Gastroesophageal sphincter (tissue), 4 donors: ENCODE measurements around the gene GGN. TPM values are rescaled to one million over a fixed set of nuclear protein-coding genes. Genes with fewer than 3 reads are reported as not detected.

Experiments used
- ATAC-seq: fragments of 150-250 bp; one replicate; pipeline ENCODE4 v1.9.1; 2016; ENCODE audit warnings: mild to moderate bottlenecking, moderate library complexity
- H3K27ac ChIP-seq, 4 donors: fragments of 200-600 bp; sonication (generic) in 3 of 4; 1 replicate in 3 of 4; 2 replicates in 1 of 4; pipeline ENCODE4 v1.5.1; 2016 to 2019
- H3K27me3 ChIP-seq: fragments of 200-600 bp; sonication (generic); one replicate; pipeline ENCODE4 v1.5.1; 2019
- H3K36me3 ChIP-seq, 2 donors: fragments of 200-600 bp; sonication (generic); one replicate each; pipeline ENCODE4 v1.5.1; 2019; ENCODE audit warnings: control low read depth in 1 of 2
- H3K4me1 ChIP-seq, 3 donors: fragments of 200-600 bp; sonication (generic); 1 replicate in 2 of 3; 2 replicates in 1 of 3; pipeline ENCODE4 v1.5.1; 2016 to 2019; ENCODE audit warnings: control low read depth in 2 of 3
- H3K4me3 ChIP-seq, 2 donors: fragments of 200-600 bp; sonication (generic); one replicate each; pipeline ENCODE4 v1.5.1; 2019; ENCODE audit warnings: mild to moderate bottlenecking in 1 of 2, moderate library complexity in 1 of 2
- H3K9me3 ChIP-seq, 3 donors: fragments of 200-600 bp; sonication (generic); one replicate each; pipeline ENCODE4 v1.5.1; 2017 to 2019; ENCODE audit warnings: control low read depth in 2 of 3
- CTCF ChIP-seq, 4 experiments: fragments of 200-600 bp in 2 of 4; fragments of 450-650 bp in 2 of 4; sonication (generic) in 1 of 4; IDR thresholded peaks; one replicate each; pipeline ENCODE4 v1.5.1; 2017 to 2019; ENCODE audit warnings: antibody characterized with exemption in 4 of 4, mild to moderate bottlenecking in 2 of 4, moderate library complexity in 2 of 4
- EP300 ChIP-seq: sonication (generic); formaldehyde crosslinking; IDR thresholded peaks from one replicate; pipeline ENCODE4 v1.6.1; 2017; ENCODE audit warnings: antibody characterized with exemption, mild to moderate bottlenecking
- POLR2A ChIP-seq, 2 donors: fragments of 450-650 bp; IDR thresholded peaks; one replicate each; pipeline ENCODE4 v1.6.1; 2017; ENCODE audit warnings: antibody characterized with exemption in 2 of 2, mild to moderate bottlenecking in 2 of 2, moderate library complexity in 1 of 2
- POLR2AphosphoS5 ChIP-seq: sonication (generic); formaldehyde crosslinking; IDR thresholded peaks from one replicate; pipeline ENCODE4 v1.6.1; 2017; ENCODE audit warnings: antibody characterized with exemption
- WGBS, 2 donors: methylation state at CpG; one replicate each; pipeline ENCODE4 v1.1.5; 2018; ENCODE audit warnings: low coverage in 1 of 2; 5-methylcytosine and 5-hydroxymethylcytosine counted together
- total RNA-seq, 4 donors: library from RNA; depleted of rRNA; stranded (reverse); fragments of >200 nt; gene quantifications; one replicate each; pipeline ENCODE4 v1.1.0, GENCODE V29; 2016

GGN gene
- total RNA-seq, 4 donors from 2014 or later, result 0.12 TPM; not detected in 3

GRCh38 chr19:38425222-38425809, 37.5 kb upstream of the GGN start:
- WGBS, 2 donors, result 0 to 67% methylated on average over 1 to 4 of the region's 7 CpGs
- TF ChIP-seq CTCF (IDR thresholded peaks at IDR 0.05) (no peak), EP300 (no peak)
- Histone ChIP-seq H3K27me3 (peaks cover 65% of the 10 kb centered on the region), H3K27ac (peak overlapping the region in 1 of 4 donors; percentile 13), H3K4me3 (peak overlapping the region in 1 of 2 donors; percentile 36), H3K36me3 (no peaks in the 10 kb centered on the region), H3K4me1 (no peaks in the 10 kb centered on the region), H3K9me3 (no peaks in the 10 kb centered on the region)
- ATAC-seq, result no peak

GRCh38 chr19:38424272-38424671, 36.4 kb upstream of the GGN start:
- H3K4me1 ChIP-seq, result no peaks in the 10 kb centered on the region
- WGBS, 2 donors, result 95% methylated on average over 4 of the region's 5 CpGs; no CpG with 5 or more reads in 1 of the 2 donors
- H3K36me3 ChIP-seq, result no peaks in the 10 kb centered on the region
- peaks cover 74% of the 10 kb centered on the region for H3K27me3 ChIP-seq
- ATAC-seq, result no peak
- no peak overlapping the region for H3K4me3 ChIP-seq
- H3K9me3 ChIP-seq, result no peaks in the 10 kb centered on the region
- no peak for TF ChIP-seq CTCF (IDR thresholded peaks at IDR 0.05)
- H3K27ac ChIP-seq, result no peak overlapping the region

GRCh38 chr19:38422438-38422837, 34.6 kb upstream of the GGN start:
- WGBS, 2 donors, result 65 to 75% methylated on average over 2 of the region's 7 CpGs
- H3K27me3 ChIP-seq, result peaks cover 88% of the 10 kb centered on the region
- no peak for ATAC-seq
- H3K9me3 ChIP-seq, result no peaks in the 10 kb centered on the region
- H3K36me3 ChIP-seq, result no peaks in the 10 kb centered on the region
- TF ChIP-seq POLR2AphosphoS5, result no peak
- TF ChIP-seq CTCF (IDR thresholded peaks at IDR 0.05), result no peak
- TF ChIP-seq EP300, result no peak
- TF ChIP-seq POLR2A (IDR thresholded peaks at IDR 0.05), result no peak
- H3K4me3 ChIP-seq, result no peak overlapping the region
- H3K27ac ChIP-seq, result no peak overlapping the region
- peaks cover 0 to 10% (median 7%) of the 10 kb centered on the region in 3 donors for H3K4me1 ChIP-seq

- no peaks in the 10 kb centered on the region for H3K36me3 ChIP-seq
- ATAC-seq, result no peak
- peaks cover 0 to 11% (median 7%) of the 10 kb centered on the region in 3 donors for H3K4me1 ChIP-seq
- peaks cover 90% of the 10 kb centered on the region for H3K27me3 ChIP-seq
- H3K9me3 ChIP-seq, result no peaks in the 10 kb centered on the region
- TF ChIP-seq POLR2AphosphoS5, result no peak
- no peak for TF ChIP-seq CTCF (IDR thresholded peaks at IDR 0.05)
- TF ChIP-seq POLR2A (IDR thresholded peaks at IDR 0.05), result no peak
- TF ChIP-seq EP300, result no peak
- 61 to 73% methylated on average over 5 to 6 of the region's 14 CpGs for WGBS, 2 donors
- H3K4me3 ChIP-seq, result no peak overlapping the region
- H3K27ac ChIP-seq, result no peak overlapping the region
Measured at GRCh38 chr19:38421856-38422255, 34.0 kb upstream of the GGN start.

- peaks cover 91% of the 10 kb centered on the region for H3K27me3 ChIP-seq
- no CpG with 5 or more reads among the region's 9 CpGs for WGBS, 2 donors
Measured at GRCh38 chr19:38420935-38421334, 33.1 kb upstream of the GGN start.

More at GRCh38 chr19:38420935-38421334, 33.1 kb upstream of the GGN start:
- no peak for ATAC-seq
- H3K27ac ChIP-seq, result no peak overlapping the region
- H3K4me1 ChIP-seq, result peaks cover 0 to 11% (median 7%) of the 10 kb centered on the region in 3 donors
- no peaks in the 10 kb centered on the region for H3K9me3 ChIP-seq
- no peak overlapping the region for H3K4me3 ChIP-seq
- TF ChIP-seq EP300 (no peak), CTCF (IDR thresholded peaks at IDR 0.05) (no peak), POLR2A (IDR thresholded peaks at IDR 0.05) (no peak), POLR2AphosphoS5 (no peak)
- H3K36me3 ChIP-seq, result no peaks in the 10 kb centered on the region
